Measurements from ENCODE around the gene ZMYND19.
"Not testable (repeated sequence)": the region's sequence is repeated elsewhere in the genome, so short reads cannot be mapped to it uniquely, and the experiment has no call there.

ZMYND19 gene

GRCh38 chr9:137575364-137575715, 15.0 kb downstream of the ZMYND19 start:
- no peak for DNase-seq (ENCODE audit: extremely low read depth, insufficient read length)
- Histone ChIP-seq H3K27me3 (replicated peaks; ENCODE audit: control insufficient read depth, insufficient read depth, low read length) (no peaks in the 10 kb centered on the region), H3K4me3 (replicated peaks; ENCODE audit: low read depth, low read length) (peak overlapping the region; percentile 2), H3K36me3 (ENCODE audit: control insufficient read depth, insufficient read depth, low read length) (peaks cover 21% of the 10 kb centered on the region)
- TF ChIP-seq CTCF (IDR thresholded peaks at IDR 0.05; ENCODE audit: insufficient read depth, low read length, poor library complexity, severe bottlenecking), result no peak

GRCh38 chr9:137574192-137574591, 16.1 kb downstream of the ZMYND19 start:
- DNase-seq (ENCODE audit: extremely low read depth, insufficient read length), result no peak
- H3K27me3 ChIP-seq (replicated peaks; ENCODE audit: control insufficient read depth, insufficient read depth, low read length), result no peaks in the 10 kb centered on the region
- H3K4me3 ChIP-seq (replicated peaks; ENCODE audit: low read depth, low read length), result no peak overlapping the region
- no peak for TF ChIP-seq CTCF (IDR thresholded peaks at IDR 0.05; ENCODE audit: insufficient read depth, low read length, poor library complexity, severe bottlenecking)
- H3K36me3 ChIP-seq (ENCODE audit: control insufficient read depth, insufficient read depth, low read length), result peaks cover 23% of the 10 kb centered on the region

GRCh38 chr9:137570566-137570965, 19.7 kb downstream of the ZMYND19 start:
- no peak for DNase-seq (ENCODE audit: extremely low read depth, insufficient read length)
- no peak overlapping the region for H3K4me3 ChIP-seq (replicated peaks; ENCODE audit: low read depth, low read length)
- no peak for TF ChIP-seq CTCF (IDR thresholded peaks at IDR 0.05; ENCODE audit: insufficient read depth, low read length, poor library complexity, severe bottlenecking)
- H3K36me3 ChIP-seq (ENCODE audit: control insufficient read depth, insufficient read depth, low read length), result peaks cover 23% of the 10 kb centered on the region
- no peaks in the 10 kb centered on the region for H3K27me3 ChIP-seq (replicated peaks; ENCODE audit: control insufficient read depth, insufficient read depth, low read length)

- peaks cover 19% of the 10 kb centered on the region for H3K36me3 ChIP-seq (ENCODE audit: control insufficient read depth, insufficient read depth, low read length)
- no peak for TF ChIP-seq CTCF (IDR thresholded peaks at IDR 0.05; ENCODE audit: insufficient read depth, low read length, poor library complexity, severe bottlenecking)
- H3K4me3 ChIP-seq (replicated peaks; ENCODE audit: low read depth, low read length), result no peak overlapping the region
- no peak for DNase-seq (ENCODE audit: extremely low read depth, insufficient read length)
- no peaks in the 10 kb centered on the region for H3K27me3 ChIP-seq (replicated peaks; ENCODE audit: control insufficient read depth, insufficient read depth, low read length)
These were observed 20.6 kb downstream of the ZMYND19 start for GRCh38 chr9:137569609-137570203.

GRCh38 chr9:137568445-137568844, 21.9 kb downstream of the ZMYND19 start:
- not testable (repeated sequence) for H3K27me3 ChIP-seq (replicated peaks; ENCODE audit: control insufficient read depth, insufficient read depth, low read length); H3K4me3 ChIP-seq (replicated peaks; ENCODE audit: low read depth, low read length)
- peaks cover 18% of the 10 kb centered on the region for H3K36me3 ChIP-seq (ENCODE audit: control insufficient read depth, insufficient read depth, low read length)

GRCh38 chr9:137564817-137565411, 25.4 kb downstream of the ZMYND19 start:
- Histone ChIP-seq H3K36me3 (ENCODE audit: control insufficient read depth, insufficient read depth, low read length) (peaks cover 6% of the 10 kb centered on the region), H3K27me3 (replicated peaks; ENCODE audit: control insufficient read depth, insufficient read depth, low read length) (no peaks in the 10 kb centered on the region), H3K4me3 (replicated peaks; ENCODE audit: low read depth, low read length) (no peak overlapping the region)
- no peak for TF ChIP-seq CTCF (IDR thresholded peaks at IDR 0.05; ENCODE audit: insufficient read depth, low read length, poor library complexity, severe bottlenecking)
- DNase-seq (ENCODE audit: extremely low read depth, insufficient read length), result no peak

More at GRCh38 chr9:137568445-137568844, 21.9 kb downstream of the ZMYND19 start:
- DNase-seq (ENCODE audit: extremely low read depth, insufficient read length), result not testable (repeated sequence)
